Neuron (in vitro differentiated cells): Measurements from ENCODE around the gene PAPPA2.

Source experiments
- H2AFZ ChIP-seq: one replicate; pipeline ENCODE4 v1.6.1; 2013; ENCODE audit warnings: low read depth, mild to moderate bottlenecking, inconsistent platforms, low read length, moderate library complexity
- H3K27me3 ChIP-seq: one replicate; pipeline ENCODE4 v1.6.1; 2013; ENCODE audit warnings: low read length; ENCODE audit not compliant: insufficient read depth
- H3K36me3 ChIP-seq: one replicate; pipeline ENCODE4 v1.6.1; 2013; ENCODE audit warnings: low read length; ENCODE audit not compliant: insufficient read depth
- H3K4me1 ChIP-seq: one replicate; pipeline ENCODE4 v1.6.1; 2013; ENCODE audit warnings: low read length; ENCODE audit not compliant: insufficient read depth
- H3K4me3 ChIP-seq: 2 replicates; pipeline ENCODE4 v1.5.1; 2013; ENCODE audit warnings: mild to moderate bottlenecking, low read length, moderate library complexity
- H3K9me3 ChIP-seq: one replicate; pipeline ENCODE4 v1.6.1; 2013; ENCODE audit warnings: low read length

Gene PAPPA2

DNA sequence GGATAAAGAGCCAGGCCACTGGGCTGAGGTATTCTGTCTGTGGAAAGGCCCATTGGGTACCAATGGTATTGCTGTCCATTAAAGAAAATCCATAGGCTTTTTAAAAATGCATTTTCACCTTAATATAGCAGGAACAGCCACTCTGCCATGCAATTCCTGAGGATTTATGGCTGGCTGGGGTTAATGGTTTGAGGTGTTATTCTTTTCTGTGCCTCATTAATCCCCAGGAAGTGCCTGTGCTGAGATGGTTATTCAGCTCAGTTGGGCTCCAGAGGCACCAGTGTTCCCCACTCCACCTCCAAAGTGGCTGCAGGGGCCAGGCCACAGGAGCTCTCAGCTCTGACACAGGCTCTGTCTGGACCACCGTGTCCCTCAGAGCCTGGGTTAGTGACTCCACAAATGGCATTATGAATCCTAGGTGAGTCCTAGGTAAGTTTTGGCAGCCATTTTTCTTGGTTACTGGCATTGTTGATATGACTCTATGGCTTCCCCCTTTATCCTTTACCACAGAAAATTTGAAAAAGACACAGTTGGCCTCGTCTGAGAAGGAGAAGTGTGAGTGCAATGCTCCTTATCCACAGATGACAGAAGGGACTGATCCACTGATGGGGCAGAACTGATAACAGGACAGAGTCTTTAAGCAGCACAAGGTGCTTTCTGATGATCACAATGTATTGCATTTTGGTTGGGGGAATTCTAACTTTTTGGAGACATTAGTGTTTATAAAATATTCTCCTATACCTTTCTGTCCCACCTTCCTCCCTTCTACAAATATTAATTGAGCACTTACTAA is 2.2 kb upstream of the PAPPA2 start:
- H3K27me3 ChIP-seq, result no peaks in the 10 kb centered on the region
- no peaks in the 10 kb centered on the region for H3K4me1 ChIP-seq
- no peak overlapping the region for H2AFZ ChIP-seq
- H3K36me3 ChIP-seq, result no peaks in the 10 kb centered on the region
- no peak overlapping the region for H3K4me3 ChIP-seq
- no peaks in the 10 kb centered on the region for H3K9me3 ChIP-seq

- Histone ChIP-seq H3K9me3 (no peaks in the 10 kb centered on the region), H3K4me3 (no peak overlapping the region), H3K36me3 (no peaks in the 10 kb centered on the region), H2AFZ (no peak overlapping the region), H3K4me1 (no peaks in the 10 kb centered on the region), H3K27me3 (no peaks in the 10 kb centered on the region)
Observed at GRCh38 chr1:176461576-176461975, 1.4 kb upstream of the PAPPA2 start.

DNA sequence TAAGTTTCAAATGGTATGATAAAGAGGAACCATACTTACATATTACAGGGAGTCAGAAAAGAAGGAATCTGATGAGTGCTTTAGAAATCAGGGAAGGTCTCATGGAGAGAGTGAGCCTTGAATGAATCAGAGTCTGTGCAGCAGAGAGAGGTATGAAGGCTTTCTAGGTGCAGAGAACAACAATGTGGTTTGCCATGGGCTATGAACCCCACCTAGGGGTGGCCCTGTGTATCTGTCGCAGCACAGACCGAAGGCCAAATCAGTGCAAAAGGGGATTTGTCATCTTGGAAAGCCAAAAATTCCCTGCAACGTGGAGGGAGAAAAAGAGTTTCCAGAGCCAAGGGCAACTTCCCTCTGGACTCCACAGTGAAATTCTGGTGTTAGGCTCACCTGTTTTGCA is 3.5 kb downstream of the PAPPA2 start:
- H3K36me3 ChIP-seq, result no peaks in the 10 kb centered on the region
- H3K27me3 ChIP-seq, result no peaks in the 10 kb centered on the region
- H3K4me3 ChIP-seq, result no peak overlapping the region
- H2AFZ ChIP-seq, result no peak overlapping the region
- no peaks in the 10 kb centered on the region for H3K9me3 ChIP-seq
- no peaks in the 10 kb centered on the region for H3K4me1 ChIP-seq

- no peak overlapping the region for H3K4me3 ChIP-seq
- H2AFZ ChIP-seq, result no peak overlapping the region
Observed at GRCh38 chr1:176469450-176470010, 6.6 kb downstream of the PAPPA2 start.

GRCh38 chr1:176471338-176472121 is 8.6 kb downstream of the PAPPA2 start:
- Histone ChIP-seq H3K9me3 (no peaks in the 10 kb centered on the region), H3K4me1 (no peaks in the 10 kb centered on the region), H3K27me3 (no peaks in the 10 kb centered on the region), H3K36me3 (no peaks in the 10 kb centered on the region), H3K4me3 (no peak overlapping the region), H2AFZ (no peak overlapping the region)

More at GRCh38 chr1:176469450-176470010, 6.6 kb downstream of the PAPPA2 start:
- Histone ChIP-seq H3K9me3 (no peaks in the 10 kb centered on the region), H3K36me3 (no peaks in the 10 kb centered on the region), H3K27me3 (no peaks in the 10 kb centered on the region), H3K4me1 (no peaks in the 10 kb centered on the region)

DNA sequence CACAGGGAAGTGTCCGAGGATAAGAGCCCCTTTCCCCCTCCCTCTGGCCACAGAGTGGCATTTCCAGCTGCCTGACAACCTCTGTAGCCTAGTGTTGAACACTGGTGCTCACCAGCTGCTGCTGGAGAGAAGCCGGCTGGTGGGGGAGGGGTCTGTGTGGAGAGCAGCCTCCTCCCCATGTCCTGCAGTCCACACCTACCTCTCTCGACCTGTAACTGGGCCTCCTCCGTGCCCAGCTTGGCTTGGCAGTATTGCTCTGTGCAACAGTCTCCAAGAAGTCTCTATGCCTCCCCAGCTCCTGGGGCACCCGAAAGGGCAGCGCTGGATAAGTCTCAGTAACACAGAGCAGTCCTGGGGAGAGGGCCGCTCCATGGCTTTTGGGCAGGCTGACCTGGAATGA is 17.0 kb downstream of the PAPPA2 start:
- H3K27me3 ChIP-seq, result no peaks in the 10 kb centered on the region
- H3K4me3 ChIP-seq, result no peak overlapping the region
- no peaks in the 10 kb centered on the region for H3K9me3 ChIP-seq
- H3K36me3 ChIP-seq, result no peaks in the 10 kb centered on the region
- H3K4me1 ChIP-seq, result no peaks in the 10 kb centered on the region
- H2AFZ ChIP-seq, result no peak overlapping the region

GRCh38 chr1:176480750-176481149 is 17.8 kb downstream of the PAPPA2 start:
- no peak overlapping the region for H3K4me3 ChIP-seq
- H3K9me3 ChIP-seq, result no peaks in the 10 kb centered on the region
- H3K4me1 ChIP-seq, result no peaks in the 10 kb centered on the region
- no peaks in the 10 kb centered on the region for H3K36me3 ChIP-seq
- H3K27me3 ChIP-seq, result no peaks in the 10 kb centered on the region
- no peak overlapping the region for H2AFZ ChIP-seq

- no peak overlapping the region for H2AFZ ChIP-seq
- H3K27me3 ChIP-seq, result no peaks in the 10 kb centered on the region
- no peaks in the 10 kb centered on the region for H3K36me3 ChIP-seq
- no peak overlapping the region for H3K4me3 ChIP-seq
- H3K9me3 ChIP-seq, result no peaks in the 10 kb centered on the region
- H3K4me1 ChIP-seq, result no peaks in the 10 kb centered on the region
Observed at GRCh38 chr1:176485083-176485482, 22.1 kb downstream of the PAPPA2 start.

DNA sequence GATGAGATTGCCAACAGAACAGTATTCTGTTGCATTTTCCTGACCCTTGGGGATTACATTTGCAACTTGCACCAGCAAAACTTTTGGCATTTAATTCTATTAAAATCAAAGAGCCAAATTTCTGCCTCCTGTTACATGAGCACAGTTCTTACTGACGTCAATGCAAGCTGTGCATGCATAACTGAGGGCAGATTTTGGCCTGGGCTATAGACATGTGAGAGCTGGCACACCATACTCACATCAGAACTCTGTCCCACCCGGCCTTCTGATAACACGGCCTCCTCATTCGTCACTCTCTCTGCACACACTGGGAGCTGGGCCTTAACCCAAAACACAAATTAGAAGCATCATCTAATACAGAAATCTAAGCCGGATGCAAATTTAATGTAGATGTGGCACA is 31.5 kb downstream of the PAPPA2 start:
- H3K36me3 ChIP-seq, result no peaks in the 10 kb centered on the region
- no peaks in the 10 kb centered on the region for H3K9me3 ChIP-seq
- no peak overlapping the region for H2AFZ ChIP-seq

GRCh38 chr1:176499671-176500070 is 36.7 kb downstream of the PAPPA2 start:
- no peaks in the 10 kb centered on the region for H3K9me3 ChIP-seq
- no peak overlapping the region for H3K4me3 ChIP-seq
- no peaks in the 10 kb centered on the region for H3K27me3 ChIP-seq
- no peaks in the 10 kb centered on the region for H3K4me1 ChIP-seq
- H2AFZ ChIP-seq, result no peak overlapping the region
- H3K36me3 ChIP-seq, result no peaks in the 10 kb centered on the region

More for the DNA sequence above, 31.5 kb downstream of the PAPPA2 start:
- no peaks in the 10 kb centered on the region for H3K4me1 ChIP-seq
- H3K27me3 ChIP-seq, result no peaks in the 10 kb centered on the region
- no peak overlapping the region for H3K4me3 ChIP-seq

DNA sequence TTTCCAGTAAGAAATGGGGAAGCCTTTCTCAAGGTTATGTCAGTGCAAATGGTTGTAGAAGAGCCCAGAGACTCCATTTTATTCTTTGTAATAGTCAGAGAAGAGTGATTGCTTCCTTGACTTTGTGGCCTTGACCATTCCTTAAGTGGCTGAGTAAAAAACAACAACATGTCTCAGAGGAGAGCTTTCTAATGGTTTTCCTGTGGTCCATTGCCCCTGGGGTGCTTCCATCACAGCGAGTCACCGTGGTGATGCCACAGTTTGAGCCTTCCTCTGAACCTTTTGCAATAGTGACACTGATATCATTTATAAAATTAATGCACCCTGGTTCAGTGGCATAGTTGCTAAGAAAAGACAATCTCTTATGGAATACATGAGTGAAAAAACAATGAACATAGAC is 38.6 kb downstream of the PAPPA2 start:
- Histone ChIP-seq H2AFZ (no peak overlapping the region), H3K36me3 (no peaks in the 10 kb centered on the region), H3K9me3 (no peaks in the 10 kb centered on the region), H3K4me3 (no peak overlapping the region), H3K27me3 (no peaks in the 10 kb centered on the region), H3K4me1 (no peaks in the 10 kb centered on the region)

- Histone ChIP-seq H3K9me3 (no peaks in the 10 kb centered on the region), H3K27me3 (no peaks in the 10 kb centered on the region), H3K4me1 (no peaks in the 10 kb centered on the region), H3K4me3 (no peak overlapping the region), H2AFZ (no peak overlapping the region), H3K36me3 (no peaks in the 10 kb centered on the region)
Observed at GRCh38 chr1:176504848-176505553, 42.0 kb downstream of the PAPPA2 start.

DNA sequence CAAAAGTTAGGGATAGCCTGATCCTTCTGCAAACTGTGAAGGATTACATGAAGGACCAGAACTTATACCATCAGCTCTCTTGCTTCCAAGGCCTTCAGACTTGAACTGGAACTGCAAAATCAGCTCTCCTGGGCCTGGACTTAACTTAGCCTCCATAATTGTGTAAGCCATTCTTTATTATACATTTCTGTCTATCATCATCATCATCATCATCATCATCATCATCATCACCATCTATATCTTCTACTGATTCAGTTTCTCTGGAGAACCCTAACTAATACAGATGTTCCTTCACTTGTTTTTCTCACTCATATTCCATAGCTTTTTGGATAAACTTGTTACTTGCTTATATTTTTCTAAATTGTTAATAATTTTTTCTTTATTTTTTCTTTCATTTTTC is 50.0 kb downstream of the PAPPA2 start:
- Histone ChIP-seq H3K4me1 (no peaks in the 10 kb centered on the region), H2AFZ (no peak overlapping the region), H3K36me3 (no peaks in the 10 kb centered on the region), H3K9me3 (no peaks in the 10 kb centered on the region), H3K4me3 (no peak overlapping the region), H3K27me3 (no peaks in the 10 kb centered on the region)
